Measurements from ENCODE around the gene NEK11. TPM values are rescaled to one million over a fixed set of nuclear protein-coding genes. Genes with fewer than 3 reads are reported as not detected.

NEK11 gene
- total RNA-seq, 2 donors from 2014 or later: 1.8 to 10.3 TPM

- no peak for ATAC-seq (ENCODE audit: insufficient number of reproducible peaks, low FRiP score, low read depth)
- DNase-seq (ENCODE audit: low spot score): no peak
- Histone ChIP-seq H3K4me3 (no peak overlapping the region), H3K4me1 (ENCODE audit: control insufficient read depth in 1 of 2, low read depth in 2 of 2) (no peaks in the 10 kb centered on the region), H3K27me3 (replicated peaks; ENCODE audit: insufficient read depth) (no peaks in the 10 kb centered on the region), H3K9me3 (no peaks in the 10 kb centered on the region), H3K36me3 (no peaks in the 10 kb centered on the region), H3K27ac (no peak overlapping the region)
- TF ChIP-seq CTCF (IDR thresholded peaks at IDR 0.05): no peak
Observed at GRCh38 chr3:131147534-131147933, 120.9 kb downstream of the NEK11 start.

- ATAC-seq (ENCODE audit: insufficient number of reproducible peaks, low FRiP score, low read depth): no peak
- no peak overlapping the region for H3K4me3 ChIP-seq
- H3K36me3 ChIP-seq: no peaks in the 10 kb centered on the region
- TF ChIP-seq CTCF (IDR thresholded peaks at IDR 0.05): no peak
- no peaks in the 10 kb centered on the region for H3K9me3 ChIP-seq
- no peak for DNase-seq (ENCODE audit: low spot score)
- no peaks in the 10 kb centered on the region for H3K27me3 ChIP-seq (replicated peaks; ENCODE audit: insufficient read depth)
- H3K4me1 ChIP-seq (ENCODE audit: control insufficient read depth in 1 of 2, low read depth in 2 of 2): no peaks in the 10 kb centered on the region
- H3K27ac ChIP-seq: no peak overlapping the region
Observed at GRCh38 chr3:131158434-131158833, 131.8 kb downstream of the NEK11 start.

- no peak for TF ChIP-seq CTCF (IDR thresholded peaks at IDR 0.05)
- no peaks in the 10 kb centered on the region for H3K4me1 ChIP-seq (ENCODE audit: control insufficient read depth in 1 of 2, low read depth in 2 of 2)
- H3K4me3 ChIP-seq: no peak overlapping the region
- H3K9me3 ChIP-seq: no peaks in the 10 kb centered on the region
- no peaks in the 10 kb centered on the region for H3K36me3 ChIP-seq
- no peak for DNase-seq (ENCODE audit: low spot score)
- no peaks in the 10 kb centered on the region for H3K27me3 ChIP-seq (replicated peaks; ENCODE audit: insufficient read depth)
- no peak overlapping the region for H3K27ac ChIP-seq
- no peak for ATAC-seq (ENCODE audit: insufficient number of reproducible peaks, low FRiP score, low read depth)
Observed at GRCh38 chr3:131162516-131162915, 135.8 kb downstream of the NEK11 start.

GRCh38 chr3:131167867-131168266, 141.2 kb downstream of the NEK11 start:
- no peak for TF ChIP-seq CTCF (IDR thresholded peaks at IDR 0.05)

GRCh38 chr3:131169331-131169730, 142.7 kb downstream of the NEK11 start:
- no peak for TF ChIP-seq CTCF (IDR thresholded peaks at IDR 0.05)
- H3K27ac ChIP-seq: no peak overlapping the region

More at GRCh38 chr3:131167867-131168266, 141.2 kb downstream of the NEK11 start:
- ATAC-seq (ENCODE audit: insufficient number of reproducible peaks, low FRiP score, low read depth) (no peak), DNase-seq (ENCODE audit: low spot score) (no peak)
- Histone ChIP-seq H3K9me3 (no peaks in the 10 kb centered on the region), H3K27me3 (replicated peaks; ENCODE audit: insufficient read depth) (no peaks in the 10 kb centered on the region), H3K36me3 (no peaks in the 10 kb centered on the region), H3K27ac (no peak overlapping the region), H3K4me1 (ENCODE audit: control insufficient read depth in 1 of 2, low read depth in 2 of 2) (no peaks in the 10 kb centered on the region), H3K4me3 (no peak overlapping the region)

More at GRCh38 chr3:131169331-131169730, 142.7 kb downstream of the NEK11 start:
- no peak overlapping the region for H3K4me3 ChIP-seq
- ATAC-seq (ENCODE audit: insufficient number of reproducible peaks, low FRiP score, low read depth) (no peak), DNase-seq (ENCODE audit: low spot score) (no peak)
- no peaks in the 10 kb centered on the region for H3K27me3 ChIP-seq (replicated peaks; ENCODE audit: insufficient read depth)
- H3K9me3 ChIP-seq: no peaks in the 10 kb centered on the region
- H3K36me3 ChIP-seq: no peaks in the 10 kb centered on the region
- no peaks in the 10 kb centered on the region for H3K4me1 ChIP-seq (ENCODE audit: control insufficient read depth in 1 of 2, low read depth in 2 of 2)

Data from thoracic aorta (tissue), 2 donors.